AML-193 (cell line): ENCODE results near the gene SRMS.

Experiments
- DNase-seq, 2 experiments: peaks; one replicate each; lab custom pipeline; 2025; lab: John Stamatoyannopoulos, UW

Gene SRMS

DNA sequence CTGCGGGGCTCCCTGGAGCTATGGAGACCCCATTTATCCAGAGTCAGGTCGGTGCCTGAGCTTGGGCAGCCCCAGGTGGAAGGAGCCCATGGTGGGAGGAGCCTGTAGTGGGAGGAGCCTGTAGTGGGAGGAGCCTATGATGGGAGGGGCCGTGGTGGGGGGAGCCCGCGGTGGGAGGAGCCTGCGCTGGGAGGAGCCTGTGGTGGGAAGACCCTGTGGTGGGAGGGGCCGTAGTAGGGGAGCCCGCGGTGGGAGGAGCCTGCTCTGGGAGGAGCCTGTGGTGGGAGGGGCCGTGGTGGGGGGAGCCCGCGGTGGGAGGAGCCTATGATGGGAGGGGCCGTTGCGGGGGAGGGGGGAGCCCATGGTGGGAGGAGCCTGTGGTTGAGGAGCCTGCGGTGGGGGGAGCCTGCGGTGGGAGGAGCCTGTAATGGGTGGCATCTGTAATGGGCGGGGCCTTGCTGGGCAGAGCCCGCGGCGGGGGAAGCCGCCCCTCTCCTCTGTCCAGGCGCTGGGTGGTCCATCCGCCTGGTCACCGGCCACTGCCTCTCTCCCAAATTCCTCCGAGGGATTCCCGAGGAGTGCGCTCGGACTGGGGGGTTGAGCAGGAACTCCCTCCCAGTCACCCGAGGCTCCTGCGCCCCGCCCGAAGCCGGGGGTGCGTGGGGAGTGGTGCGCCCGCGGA, 5.8 kb upstream of the SRMS start:
- no peak for DNase-seq

- no peak for DNase-seq
Measured at GRCh38 chr20:63552481-63553249, 5.1 kb upstream of the SRMS start.

- DNase-seq, result no peak
Measured at GRCh38 chr20:63551068-63551467, 3.5 kb upstream of the SRMS start.

- DNase-seq, result no peak
Measured at GRCh38 chr20:63549679-63550282, 2.2 kb upstream of the SRMS start.

DNA sequence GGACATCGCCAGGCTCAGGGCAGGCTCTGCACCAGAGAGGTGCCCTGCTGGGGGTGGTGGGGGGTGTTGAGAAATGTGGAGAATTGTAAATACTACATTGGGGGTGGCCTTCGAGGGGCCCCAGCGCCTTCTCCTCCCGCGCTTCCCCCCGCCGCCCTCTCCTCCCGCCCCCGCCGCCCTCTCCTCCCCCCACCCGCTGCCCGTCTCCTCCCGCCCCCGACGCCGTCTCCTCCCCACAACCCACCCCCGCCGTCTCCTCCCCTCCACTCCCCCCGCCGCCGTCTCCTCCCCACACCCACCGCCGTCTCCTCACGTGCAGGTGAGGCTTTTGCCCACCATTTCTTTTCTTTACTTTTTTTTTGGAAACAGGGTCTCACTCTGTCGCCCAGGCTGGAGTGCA, 1.5 kb upstream of the SRMS start:
- no peak for DNase-seq

- no peak for DNase-seq
Measured at GRCh38 chr20:63548542-63548941, 993 bp upstream of the SRMS start.

DNA sequence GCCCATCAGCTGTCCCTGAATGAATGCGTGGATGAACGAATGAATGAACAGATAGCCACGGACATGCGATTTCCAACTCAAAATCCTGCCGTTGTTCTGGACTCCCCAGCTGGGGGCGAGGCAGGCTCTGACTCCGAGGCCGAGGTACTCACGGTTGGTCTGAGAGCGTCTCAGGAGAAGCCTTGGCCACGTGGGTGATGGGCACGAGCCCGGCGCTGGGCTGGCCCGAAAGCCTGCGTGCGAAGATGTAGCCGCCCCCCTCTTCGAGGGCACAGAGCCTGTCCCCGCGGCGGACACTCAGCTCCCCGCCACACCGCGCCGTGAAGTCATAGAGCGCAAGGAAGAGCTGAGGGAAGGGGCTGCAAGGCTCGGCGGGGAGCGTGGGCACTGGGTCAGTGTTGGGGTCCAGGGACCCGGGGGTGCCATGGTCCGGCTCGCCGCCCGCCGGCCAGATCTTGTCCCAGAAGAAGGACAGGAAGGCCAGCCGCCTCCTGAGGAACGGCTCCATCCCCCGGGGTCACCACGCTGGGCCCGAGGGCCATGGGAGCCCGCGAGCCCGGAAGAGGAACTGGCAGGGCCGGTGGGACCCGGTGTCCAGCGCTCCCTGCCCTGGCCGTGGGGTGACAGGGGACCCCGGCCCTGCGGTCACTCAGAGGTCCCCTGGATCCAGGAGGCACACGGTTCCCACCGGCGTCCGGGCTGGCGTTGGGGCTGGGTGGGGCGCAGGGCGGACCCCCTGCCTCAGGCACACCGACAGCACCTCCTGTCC, 409 bp downstream of the SRMS start:
- no peak for DNase-seq

- DNase-seq, result no peak
Measured at GRCh38 chr20:63546256-63546955, 1.1 kb downstream of the SRMS start.

GRCh38 chr20:63545814-63546213, 1.7 kb downstream of the SRMS start:
- DNase-seq, result no peak

DNA sequence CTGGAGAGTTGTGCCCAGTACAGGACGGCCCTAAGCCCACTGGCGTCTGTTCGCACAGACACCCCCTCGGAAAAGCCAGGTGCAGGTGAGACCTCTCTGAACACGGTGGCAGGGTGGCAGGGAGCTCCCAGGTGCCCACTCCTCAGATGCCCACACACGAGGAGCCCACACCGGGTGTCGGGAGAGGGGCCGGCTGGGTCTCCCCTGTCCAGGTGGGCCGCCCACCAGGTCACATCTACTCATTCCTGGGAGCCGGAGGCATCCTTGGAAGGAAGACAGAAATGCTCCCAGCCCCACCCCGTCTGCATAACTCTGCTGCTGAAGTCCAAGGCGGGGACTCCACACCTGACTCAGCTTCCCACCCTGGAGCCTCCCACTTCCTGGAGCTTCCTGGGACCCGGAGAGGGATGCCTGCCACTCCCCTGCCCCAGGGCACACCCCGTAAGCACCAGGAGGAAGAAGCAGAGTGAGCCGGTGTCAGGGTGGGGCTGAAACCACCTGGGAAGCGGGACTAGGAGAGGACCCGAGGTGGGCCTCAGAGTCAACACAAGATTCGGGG, 2.5 kb downstream of the SRMS start:
- DNase-seq, result no peak

DNA sequence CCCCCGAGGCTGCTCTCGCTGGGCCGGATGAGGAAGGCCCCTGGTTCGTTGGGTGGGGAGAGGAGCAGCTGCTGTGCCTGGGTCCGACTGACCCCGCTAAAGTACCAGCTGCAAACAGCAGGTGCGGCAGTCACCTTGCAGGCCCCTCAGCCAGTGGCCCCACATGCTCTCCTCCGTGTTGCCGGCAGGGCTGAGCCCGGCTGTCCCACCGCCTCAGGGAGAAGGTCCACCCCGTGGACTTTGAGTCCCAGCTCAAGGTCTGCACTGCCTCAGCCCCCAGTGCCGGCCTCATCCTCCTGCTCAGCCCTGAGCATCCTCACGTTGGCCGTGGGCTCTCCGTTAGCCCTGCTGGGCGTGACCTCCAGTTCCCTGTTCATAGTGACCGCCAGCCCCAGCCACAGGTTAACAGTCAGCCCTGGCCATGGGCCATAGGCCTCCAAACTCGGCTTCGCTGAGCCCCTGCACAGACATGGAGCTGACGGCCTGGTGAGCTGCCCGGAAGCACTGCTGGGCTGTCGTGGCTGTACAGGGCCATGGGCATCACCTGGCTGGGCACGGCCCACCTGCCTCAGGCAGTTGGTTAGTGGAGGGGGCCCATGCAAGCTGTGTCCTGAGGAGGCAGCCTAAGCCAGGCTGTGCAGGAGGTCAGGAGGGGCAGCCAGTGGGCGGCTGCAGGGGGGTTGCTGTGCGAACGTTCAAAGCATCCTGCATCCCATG, 3.1 kb downstream of the SRMS start:
- no peak for DNase-seq

GRCh38 chr20:63543733-63544132, 3.8 kb downstream of the SRMS start:
- DNase-seq, result no peak

GRCh38 chr20:63543131-63543530, 4.4 kb downstream of the SRMS start:
- DNase-seq, result no peak

DNA sequence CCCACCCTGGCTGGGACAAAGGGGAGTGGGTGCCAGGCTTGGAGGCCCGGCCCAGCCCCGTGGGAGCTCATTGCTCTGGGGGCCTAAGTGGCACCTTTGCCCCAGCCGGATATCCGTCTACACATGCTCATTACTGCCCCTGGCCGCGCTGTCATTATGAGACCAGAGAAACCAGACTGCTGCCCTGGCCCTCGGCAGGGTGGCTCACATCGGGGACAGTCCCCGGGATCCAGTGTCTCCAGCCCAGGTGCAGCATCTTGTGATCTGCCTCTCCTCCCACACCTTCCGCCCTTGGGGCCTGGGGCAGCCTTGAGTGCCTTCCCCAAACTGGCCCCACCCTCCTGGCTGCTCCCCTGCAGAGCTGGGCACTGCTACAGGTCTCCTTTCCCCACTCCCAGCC, 4.9 kb downstream of the SRMS start:
- DNase-seq, result no peak

GRCh38 chr20:63542031-63542559, 5.5 kb downstream of the SRMS start:
- DNase-seq, result no peak

GRCh38 chr20:63541371-63541770, 6.2 kb downstream of the SRMS start:
- DNase-seq, result no peak

DNA sequence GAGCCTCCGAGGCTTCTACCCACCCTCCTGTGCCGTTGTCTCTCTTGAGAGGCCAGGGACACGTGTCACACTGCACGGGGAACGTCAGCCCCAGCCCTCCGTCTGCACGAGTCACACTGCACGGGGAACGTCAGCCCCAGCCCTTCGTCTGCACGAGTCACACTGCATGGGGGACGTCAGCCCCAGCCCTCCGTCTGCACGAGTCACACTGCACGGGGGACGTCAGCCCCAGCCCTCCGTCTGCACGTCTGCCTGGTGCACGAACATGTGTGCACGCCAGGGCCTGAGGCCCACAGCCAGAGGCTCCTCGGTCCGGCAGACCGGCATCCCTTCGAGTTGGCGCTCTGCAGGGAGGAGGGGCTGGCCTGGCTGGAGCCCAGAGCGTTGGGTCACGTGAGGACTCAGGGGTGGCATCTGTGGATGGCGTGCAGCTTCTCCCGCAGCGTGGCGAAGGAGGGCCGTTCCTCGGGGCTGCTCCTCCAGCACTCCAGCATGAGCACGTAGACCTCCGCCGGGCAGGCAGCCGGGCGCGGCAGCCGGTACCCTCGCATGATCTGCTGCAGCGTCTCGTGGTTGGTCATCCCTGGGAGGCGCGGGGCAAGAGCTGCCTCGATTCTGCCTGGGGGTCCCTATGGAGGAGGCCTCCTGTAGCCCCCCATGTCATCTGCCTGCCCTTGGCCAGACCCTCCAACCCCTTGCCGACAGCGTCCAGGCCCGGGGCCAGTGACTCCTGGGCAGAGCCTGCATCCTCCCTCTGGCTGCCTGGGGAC, 6.9 kb downstream of the SRMS start:
- DNase-seq, result no peak

DNA sequence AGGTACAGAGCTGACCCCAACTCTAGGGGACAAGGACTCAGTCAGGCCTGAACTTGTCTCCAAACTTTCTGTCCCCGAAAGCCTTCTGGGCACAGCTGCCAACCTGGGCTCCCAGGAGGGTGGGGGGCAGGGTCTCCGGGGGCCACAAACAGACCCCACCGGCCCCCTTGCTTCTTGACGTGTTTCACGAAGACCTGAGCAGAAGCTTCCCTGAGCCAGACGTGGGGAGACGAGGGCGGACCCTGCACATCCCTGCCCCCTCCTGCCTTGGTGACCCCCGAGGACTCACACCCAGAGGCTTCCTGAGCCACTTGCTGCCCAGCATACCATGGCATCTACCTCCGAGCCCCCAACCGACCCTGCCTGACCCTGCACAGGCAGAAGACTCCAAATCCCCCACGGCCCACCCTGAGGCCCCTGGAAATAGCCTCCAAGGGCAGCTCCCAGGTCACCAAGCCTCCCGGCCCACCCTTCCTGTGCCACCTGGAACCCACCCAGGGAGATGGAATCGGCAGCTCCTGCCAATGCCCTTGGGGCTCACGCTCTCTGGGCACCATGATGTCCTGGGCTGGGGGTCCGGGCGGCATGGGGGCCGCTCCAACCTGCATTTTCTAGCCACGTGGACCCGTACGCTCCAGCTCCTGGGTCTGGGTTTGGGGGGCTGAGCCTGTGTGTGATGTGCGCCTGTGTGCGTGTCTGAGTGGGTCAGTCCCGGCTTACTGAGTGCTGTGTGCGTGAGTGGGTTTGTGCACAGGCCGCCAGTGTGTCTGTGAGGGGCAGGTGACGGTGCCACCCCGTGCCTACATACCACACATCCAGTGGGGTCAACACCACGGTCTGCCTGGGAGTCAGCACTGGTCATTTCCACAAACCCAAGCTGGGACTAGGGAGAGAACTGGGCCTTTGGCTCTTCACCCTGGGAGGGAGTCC, 7.8 kb downstream of the SRMS start:
- DNase-seq, result no peak

GRCh38 chr20:63539092-63539430, 8.5 kb downstream of the SRMS start:
- DNase-seq, result no peak
